Dendritic cell treated with granulocyte-macrophage colony-stimulating factor and Interleukin-4, amounts not matched to agents 40 ng/mL and 50 ng/mL, for 4 days (primary cell): Measurements from ENCODE around the gene ABCD3.
"Not testable (repeated sequence)": the region's sequence is repeated elsewhere in the genome, so short reads cannot be mapped to it uniquely, and the experiment has no call there.

Experiments
- H3K27ac Mint-ChIP-seq: one replicate; pipeline ENCODE4 v1.8.0; 2022; ENCODE audit warnings: mild to moderate bottlenecking, mixed read lengths
- H3K27me3 Mint-ChIP-seq: one replicate; pipeline ENCODE4 v1.8.0; 2022; ENCODE audit warnings: mild to moderate bottlenecking, mixed read lengths
- H3K36me3 Mint-ChIP-seq: one replicate; pipeline ENCODE4 v1.8.0; 2022; ENCODE audit warnings: low read depth, mixed read lengths
- H3K4me1 Mint-ChIP-seq: one replicate; pipeline ENCODE4 v1.8.0; 2022; ENCODE audit warnings: low read depth, mixed read lengths
- H3K4me3 Mint-ChIP-seq: one replicate; pipeline ENCODE4 v1.8.0; 2022; ENCODE audit warnings: mild to moderate bottlenecking, moderate library complexity, mixed read lengths
- H3K9me3 Mint-ChIP-seq: one replicate; pipeline ENCODE4 v1.8.0; 2022; ENCODE audit warnings: mixed read lengths
- intact Hi-C: fragments of 100-400 bp; cut with micrococcal nuclease; formaldehyde crosslinking; loops from one replicate; pipeline ENCODE4 v1.15.0; 2022

Gene ABCD3

GRCh38 chr1:94417978-94418663, at the start of gene ABCD3:
TSS of gene ABCD3 (plus strand) at chr1:94418389. CDS start at chr1:94418479, 90 bp downstream.
- Mint-ChIP-seq H3K4me3 (no peak within 1 kb of the TSS), H3K27me3 (peaks cover 14% of the 10 kb centered on the region), H3K4me1 (peaks cover 29% of the 10 kb centered on the region), H3K27ac (no peak within 1 kb of the TSS), H3K9me3 (no peaks in the 10 kb centered on the region), H3K36me3 (no peaks in the 10 kb centered on the region)
- intact Hi-C loops, result no loop called here

- H3K9me3 Mint-ChIP-seq, H3K4me3 Mint-ChIP-seq, H3K36me3 Mint-ChIP-seq, intact Hi-C loops, H3K27ac Mint-ChIP-seq: not testable (repeated sequence)
- Mint-ChIP-seq H3K27me3 (peaks cover 19% of the 10 kb centered on the region), H3K4me1 (peaks cover 11% of the 10 kb centered on the region)
Measured at GRCh38 chr1:94372771-94373170, 45.4 kb upstream of the ABCD3 start.

DNA sequence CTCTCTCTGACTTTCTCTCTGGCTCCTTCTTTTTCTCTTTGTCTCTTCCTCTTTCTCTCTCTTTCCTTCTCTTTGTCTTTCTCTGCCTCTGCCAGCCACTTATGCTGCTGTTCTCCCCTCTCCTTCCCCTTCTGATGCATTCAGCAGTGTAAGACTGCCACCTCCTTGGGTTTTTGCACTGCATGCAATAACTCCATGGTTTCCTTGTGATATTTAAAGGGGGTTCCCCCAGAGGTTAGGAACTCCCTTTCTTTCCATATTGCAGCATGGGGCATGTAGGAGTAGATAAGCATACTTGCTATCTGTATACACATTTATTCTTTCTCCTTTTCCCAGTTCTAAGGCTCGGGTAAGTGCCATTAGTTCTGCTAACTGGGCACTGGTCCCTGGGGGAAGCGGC, 44.9 kb upstream of the ABCD3 start:
- not testable (repeated sequence) for H3K4me1 Mint-ChIP-seq

DNA sequence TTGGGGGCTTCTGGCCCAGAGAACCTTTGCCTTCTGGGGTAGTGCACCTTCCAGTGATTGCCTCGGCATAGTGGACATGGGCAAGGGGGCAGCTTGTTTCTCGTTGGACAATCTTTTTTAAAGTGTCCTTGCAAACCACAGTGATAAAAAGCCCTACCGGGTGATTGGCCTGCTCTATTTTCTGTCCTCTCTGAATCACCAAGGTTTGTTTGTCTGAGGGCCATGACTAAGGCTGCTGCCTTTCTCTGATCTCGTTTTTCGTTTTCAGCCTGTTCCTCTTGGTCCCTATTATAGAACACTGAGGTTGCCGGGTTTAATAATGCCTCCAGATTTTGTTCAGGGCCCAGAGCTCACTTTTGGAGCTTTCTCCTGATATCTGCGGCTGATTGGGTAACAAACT, 42.5 kb upstream of the ABCD3 start:
- H3K27ac Mint-ChIP-seq, H3K4me1 Mint-ChIP-seq, H3K4me3 Mint-ChIP-seq, H3K36me3 Mint-ChIP-seq, H3K27me3 Mint-ChIP-seq, intact Hi-C loops, H3K9me3 Mint-ChIP-seq: not testable (repeated sequence)

More for the DNA sequence above, 44.9 kb upstream of the ABCD3 start:
- peaks cover 20% of the 10 kb centered on the region for H3K27me3 Mint-ChIP-seq
- H3K9me3 Mint-ChIP-seq, H3K36me3 Mint-ChIP-seq, intact Hi-C loops, H3K4me3 Mint-ChIP-seq, H3K27ac Mint-ChIP-seq: not testable (repeated sequence)

- H3K27ac Mint-ChIP-seq, H3K36me3 Mint-ChIP-seq, H3K9me3 Mint-ChIP-seq, intact Hi-C loops, H3K4me3 Mint-ChIP-seq, H3K4me1 Mint-ChIP-seq, H3K27me3 Mint-ChIP-seq: not testable (repeated sequence)
Measured at GRCh38 chr1:94378493-94378892, 39.7 kb upstream of the ABCD3 start.

DNA sequence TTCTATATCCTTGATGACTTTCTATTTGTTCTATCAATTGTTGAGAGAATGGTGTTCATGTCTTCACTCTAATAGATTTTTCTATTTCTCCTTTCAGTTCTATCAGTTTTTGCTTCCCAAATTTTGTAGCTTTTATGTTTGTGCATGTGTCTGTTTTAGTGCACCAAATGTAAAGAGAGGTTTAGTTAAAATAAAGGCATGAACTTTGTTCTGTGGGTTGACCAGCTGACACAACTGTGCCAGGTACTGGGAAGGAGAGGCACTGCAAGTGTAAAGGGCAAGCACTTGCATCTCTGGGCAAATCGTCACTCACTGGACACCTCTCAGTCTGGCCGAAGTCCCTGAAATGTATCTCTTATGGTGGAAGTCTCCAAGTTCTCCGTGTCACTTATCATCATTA, 38.6 kb upstream of the ABCD3 start:
- no peaks in the 10 kb centered on the region for H3K4me1 Mint-ChIP-seq
- H3K27ac Mint-ChIP-seq, result no peak overlapping the region
- no peak overlapping the region for H3K4me3 Mint-ChIP-seq
- no peaks in the 10 kb centered on the region for H3K9me3 Mint-ChIP-seq
- intact Hi-C loops, result no loop called here
- peaks cover 7% of the 10 kb centered on the region for H3K27me3 Mint-ChIP-seq
- no peaks in the 10 kb centered on the region for H3K36me3 Mint-ChIP-seq

- no peaks in the 10 kb centered on the region for H3K36me3 Mint-ChIP-seq
- H3K9me3 Mint-ChIP-seq, result no peaks in the 10 kb centered on the region
- H3K4me3 Mint-ChIP-seq, result no peak overlapping the region
- H3K27me3 Mint-ChIP-seq, result peaks cover 4% of the 10 kb centered on the region
- no peak overlapping the region for H3K27ac Mint-ChIP-seq
- intact Hi-C loops, result no loop called here
- H3K4me1 Mint-ChIP-seq, result peaks cover 7% of the 10 kb centered on the region
Measured at GRCh38 chr1:94382201-94382600, 36.0 kb upstream of the ABCD3 start.

- intact Hi-C loops, result no loop called here
- H3K36me3 Mint-ChIP-seq, result no peaks in the 10 kb centered on the region
- peaks cover 1% of the 10 kb centered on the region for H3K27me3 Mint-ChIP-seq
- no peak overlapping the region for H3K27ac Mint-ChIP-seq
- H3K4me1 Mint-ChIP-seq, result peaks cover 7% of the 10 kb centered on the region
- H3K4me3 Mint-ChIP-seq, result no peak overlapping the region
- no peaks in the 10 kb centered on the region for H3K9me3 Mint-ChIP-seq
Measured at GRCh38 chr1:94383966-94384408, 34.2 kb upstream of the ABCD3 start.

DNA sequence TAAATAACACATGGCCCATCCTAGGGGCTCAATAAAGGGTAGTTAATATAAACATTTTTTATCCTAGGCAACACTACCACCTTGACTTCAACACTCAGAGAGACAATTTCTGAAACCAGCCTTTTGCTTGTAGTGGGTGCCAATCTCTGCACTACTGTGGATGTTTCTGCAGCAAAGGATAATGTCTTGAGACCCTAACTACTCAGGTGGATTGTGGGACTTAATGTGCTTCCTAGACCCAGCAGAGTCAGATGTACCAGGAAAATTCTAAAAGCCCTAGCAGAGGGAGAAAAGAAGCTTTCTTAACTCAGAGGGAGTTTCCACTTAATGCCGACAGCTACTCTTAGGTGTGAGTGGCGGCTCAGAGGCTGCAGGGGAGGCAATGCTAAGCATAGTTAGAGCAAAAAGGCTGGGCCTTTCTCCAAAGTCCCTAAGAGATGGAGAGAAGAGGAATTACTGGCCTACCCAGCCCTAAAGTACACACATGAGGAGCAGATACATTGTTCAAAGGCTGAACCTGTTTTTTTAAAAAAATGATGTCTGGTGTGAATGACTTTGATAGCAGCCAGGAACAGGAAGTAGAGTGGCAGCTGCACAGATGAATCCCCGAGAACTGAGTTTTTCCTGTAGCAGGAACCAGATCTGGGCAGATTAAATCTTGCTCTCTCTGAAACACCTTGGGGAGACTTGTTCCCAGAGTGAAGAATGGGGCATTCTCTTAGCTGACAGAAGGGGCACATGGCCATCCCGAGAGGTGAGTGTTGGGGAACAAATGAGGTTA, 33.5 kb upstream of the ABCD3 start:
- Mint-ChIP-seq H3K27me3 (peaks cover 1% of the 10 kb centered on the region), H3K9me3 (no peaks in the 10 kb centered on the region), H3K4me1 (peaks cover 7% of the 10 kb centered on the region), H3K27ac (no peak overlapping the region), H3K36me3 (no peaks in the 10 kb centered on the region), H3K4me3 (peak overlapping the region; percentile 7)
- intact Hi-C loops, result no loop called here

GRCh38 chr1:94385308-94385929, 32.8 kb upstream of the ABCD3 start:
- H3K9me3 Mint-ChIP-seq, result no peaks in the 10 kb centered on the region
- no peak overlapping the region for H3K4me3 Mint-ChIP-seq
- no peak overlapping the region for H3K27ac Mint-ChIP-seq
- H3K36me3 Mint-ChIP-seq, result no peaks in the 10 kb centered on the region
- H3K27me3 Mint-ChIP-seq, result peaks cover 1% of the 10 kb centered on the region
- intact Hi-C loops, result no loop called here
- peaks cover 7% of the 10 kb centered on the region for H3K4me1 Mint-ChIP-seq

GRCh38 chr1:94389298-94389697, 28.9 kb upstream of the ABCD3 start:
- peaks cover 7% of the 10 kb centered on the region for H3K4me1 Mint-ChIP-seq
- H3K27ac Mint-ChIP-seq, result no peak overlapping the region
- no peaks in the 10 kb centered on the region for H3K36me3 Mint-ChIP-seq
- peaks cover 1% of the 10 kb centered on the region for H3K27me3 Mint-ChIP-seq
- intact Hi-C loops, result no loop called here
- no peaks in the 10 kb centered on the region for H3K9me3 Mint-ChIP-seq
- H3K4me3 Mint-ChIP-seq, result no peak overlapping the region

GRCh38 chr1:94394247-94394646, 23.9 kb upstream of the ABCD3 start:
- Mint-ChIP-seq H3K4me3 (no peak overlapping the region), H3K36me3 (no peaks in the 10 kb centered on the region), H3K27me3 (peaks cover under 1% of the 10 kb centered on the region), H3K9me3 (no peaks in the 10 kb centered on the region), H3K27ac (no peak overlapping the region), H3K4me1 (peaks cover 8% of the 10 kb centered on the region)
- intact Hi-C loops, result no loop called here

DNA sequence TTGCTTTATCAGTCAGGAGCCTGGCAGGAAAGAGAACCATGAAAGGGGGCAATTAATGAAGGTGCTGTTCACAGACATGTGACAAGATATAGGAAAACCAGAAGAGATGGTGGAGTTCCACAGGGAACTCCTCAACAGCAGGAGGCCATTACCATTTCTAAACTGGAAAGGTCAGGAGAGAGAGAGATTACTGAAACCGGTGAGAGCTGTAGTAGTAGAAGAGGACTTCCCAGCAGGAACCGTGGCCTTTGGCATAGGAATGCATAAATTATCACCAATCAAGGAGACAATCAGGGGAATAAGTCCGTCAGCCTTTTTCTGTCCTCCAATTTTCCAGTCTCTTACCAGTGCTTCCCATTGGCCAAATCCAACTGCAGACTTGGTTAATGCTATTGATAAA, 23.0 kb upstream of the ABCD3 start:
- Mint-ChIP-seq H3K27ac (no peak overlapping the region), H3K36me3 (no peaks in the 10 kb centered on the region), H3K4me1 (peaks cover 11% of the 10 kb centered on the region), H3K27me3 (peaks cover 4% of the 10 kb centered on the region), H3K9me3 (no peaks in the 10 kb centered on the region), H3K4me3 (no peak overlapping the region)
- intact Hi-C loops, result no loop called here

DNA sequence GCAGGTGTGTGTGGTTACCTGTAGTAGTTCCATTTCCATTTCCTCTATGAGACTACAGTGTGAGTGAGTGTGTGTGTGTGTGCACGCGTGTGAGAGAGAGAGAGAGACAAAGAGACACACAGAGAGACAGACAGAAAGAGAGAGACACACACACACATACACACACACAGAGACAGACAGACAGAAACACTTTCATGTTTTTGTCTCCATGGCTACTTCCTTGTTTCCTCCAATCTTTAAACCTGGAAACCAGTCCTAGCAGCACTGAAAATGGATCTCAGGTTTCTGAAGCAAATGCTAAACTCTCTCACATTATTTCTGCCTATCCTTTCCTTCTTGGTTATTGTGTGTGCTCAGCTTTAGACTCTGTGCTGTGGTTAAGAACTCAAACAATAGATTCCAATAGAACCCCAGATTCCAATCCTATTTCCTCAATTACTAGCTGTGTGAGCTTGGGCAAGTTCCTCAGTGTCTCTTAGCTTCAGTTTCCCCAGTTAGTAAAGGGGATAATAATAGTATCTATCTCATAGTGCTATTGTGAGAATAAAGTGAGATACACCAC, 22.4 kb upstream of the ABCD3 start:
- no peak overlapping the region for H3K4me3 Mint-ChIP-seq
- H3K4me1 Mint-ChIP-seq, result peaks cover 16% of the 10 kb centered on the region
- H3K36me3 Mint-ChIP-seq, result no peaks in the 10 kb centered on the region
- no peaks in the 10 kb centered on the region for H3K9me3 Mint-ChIP-seq
- H3K27me3 Mint-ChIP-seq, result peaks cover 4% of the 10 kb centered on the region
- intact Hi-C loops, result no loop called here
- H3K27ac Mint-ChIP-seq, result peak overlapping the region; percentile 1
